Mesendoderm (in vitro differentiated cells): Measurements from ENCODE around the gene KIF5A.

Source experiments
- DNase-seq: peaks from one replicate; pipeline ENCODE4 v3.0.0; 2013
- H2AK5ac ChIP-seq: 2 replicates; pipeline ENCODE4 v1.6.1; 2013; ENCODE audit warnings: low read length, inconsistent platforms
- H2BK120ac ChIP-seq: 2 replicates; pipeline ENCODE4 v1.6.1; 2013; ENCODE audit warnings: low read depth, mild to moderate bottlenecking, low read length, moderate library complexity, mixed read lengths
- H2BK15ac ChIP-seq: replicated peaks from 2 replicates; pipeline ENCODE4 v1.6.1; 2013; ENCODE audit warnings: low read depth, mild to moderate bottlenecking, moderate library complexity
- H2BK5ac ChIP-seq: 2 replicates; pipeline ENCODE4 v1.6.1; 2013; ENCODE audit warnings: low read length, inconsistent platforms
- H3K18ac ChIP-seq: 2 replicates; pipeline ENCODE4 v1.6.1; 2013; ENCODE audit warnings: mild to moderate bottlenecking, low read length, mixed read lengths
- H3K23ac ChIP-seq: one replicate; pipeline ENCODE4 v1.6.1; 2013; ENCODE audit warnings: low read length
- H3K27ac ChIP-seq: 2 replicates; pipeline ENCODE4 v1.5.1; 2013; ENCODE audit warnings: low read depth, mild to moderate bottlenecking, inconsistent platforms, low read length, moderate library complexity
- H3K27me3 ChIP-seq: 2 replicates; pipeline ENCODE4 v1.6.1; 2013; ENCODE audit warnings: low read length, control low read depth, mild to moderate bottlenecking, inconsistent platforms; ENCODE audit not compliant: insufficient read depth, poor library complexity
- H3K36me3 ChIP-seq: 2 replicates; pipeline ENCODE4 v1.6.1; 2013; ENCODE audit warnings: low read length, inconsistent platforms; ENCODE audit not compliant: control insufficient read depth, insufficient read depth
- H3K4ac ChIP-seq: one replicate; pipeline ENCODE4 v1.6.1; 2013; ENCODE audit warnings: low read depth, mild to moderate bottlenecking, low read length, moderate library complexity
- H3K4me1 ChIP-seq: 2 replicates; pipeline ENCODE4 v1.6.1; 2013; ENCODE audit warnings: low read depth, low read length, inconsistent platforms; ENCODE audit not compliant: control insufficient read depth
- H3K4me2 ChIP-seq: 2 replicates; pipeline ENCODE4 v1.6.1; 2013; ENCODE audit warnings: low read length
- H3K4me3 ChIP-seq: 2 replicates; pipeline ENCODE4 v1.5.1; 2013; ENCODE audit warnings: mild to moderate bottlenecking, low read length
- H3K56ac ChIP-seq: one replicate; pipeline ENCODE4 v1.6.1; 2013; ENCODE audit warnings: low read length
- H3K79me1 ChIP-seq: 2 replicates; pipeline ENCODE4 v1.6.1; 2013; ENCODE audit warnings: low read length, inconsistent platforms
- H3K79me2 ChIP-seq: 2 replicates; pipeline ENCODE4 v1.6.1; 2013; ENCODE audit warnings: mild to moderate bottlenecking, low read length; ENCODE audit not compliant: control insufficient read depth, insufficient read depth
- H3K9ac ChIP-seq: 2 replicates; pipeline ENCODE4 v1.6.1; 2013; ENCODE audit warnings: low read length, inconsistent platforms
- H4K5ac ChIP-seq: one replicate; pipeline ENCODE4 v1.6.1; 2013; ENCODE audit warnings: low read length
- H4K8ac ChIP-seq: one replicate; pipeline ENCODE4 v1.6.1; 2013; ENCODE audit warnings: low read depth, mild to moderate bottlenecking, control low read depth, low read length, moderate library complexity
- WGBS: extraction: QIAGEN DNeasy Blood & Tissue Kit; methylation state at CpG from one replicate; pipeline ENCODE4 v1.1.7; 2013; ENCODE audit warnings: low lambda C conversion rate, missing lambda C conversion rate; ENCODE audit not compliant: insufficient coverage; ENCODE audit errors: extremely low coverage; 5-methylcytosine and 5-hydroxymethylcytosine counted together

Gene KIF5A

GRCh38 chr12:57609781-57610553 lies 60.1 kb downstream of the KIF5A start:
- peak overlapping the region; percentile 29 for H3K18ac ChIP-seq
- peaks cover 4% of the 10 kb centered on the region for H3K79me1 ChIP-seq
- H3K56ac ChIP-seq, result peak overlapping the region; percentile 77
- H4K5ac ChIP-seq, result no peak overlapping the region
- H2AK5ac ChIP-seq, result no peak overlapping the region
- H3K27ac ChIP-seq, result no peak overlapping the region
- no peak overlapping the region for H2BK120ac ChIP-seq
- DNase-seq, result peak; percentile 45
- H3K4ac ChIP-seq, result no peak overlapping the region
- whole genome bisulfite sequencing, result no CpG with 5 or more reads among the region's 34 CpGs
- peak overlapping the region; percentile 63 for H3K9ac ChIP-seq
- peaks cover 21% of the 10 kb centered on the region for H3K27me3 ChIP-seq
- peak overlapping the region; percentile 43 for H3K4me3 ChIP-seq
- peak overlapping the region; percentile 80 for H3K4me2 ChIP-seq
- no peak overlapping the region for H2BK15ac ChIP-seq
- no peak overlapping the region for H2BK5ac ChIP-seq
- H3K79me2 ChIP-seq, result no peaks in the 10 kb centered on the region
- H3K36me3 ChIP-seq, result no peaks in the 10 kb centered on the region
- H4K8ac ChIP-seq, result no peak overlapping the region
- peaks cover 12% of the 10 kb centered on the region for H3K4me1 ChIP-seq
- H3K23ac ChIP-seq, result no peak overlapping the region

GRCh38 chr12:57610554-57611107 lies 60.8 kb downstream of the KIF5A start:
- Histone ChIP-seq H4K8ac (no peak overlapping the region), H3K27ac (no peak overlapping the region), H3K4ac (no peak overlapping the region), H4K5ac (no peak overlapping the region), H3K56ac (peak overlapping the region; percentile 77), H3K36me3 (no peaks in the 10 kb centered on the region), H2AK5ac (no peak overlapping the region), H3K79me2 (no peaks in the 10 kb centered on the region), H2BK15ac (no peak overlapping the region), H2BK120ac (no peak overlapping the region), H3K18ac (peak overlapping the region; percentile 0), H3K79me1 (peaks cover 4% of the 10 kb centered on the region), H3K23ac (no peak overlapping the region), H3K9ac (peak overlapping the region; percentile 63), H2BK5ac (no peak overlapping the region), H3K4me2 (peak overlapping the region; percentile 80), H3K4me1 (peaks cover 11% of the 10 kb centered on the region), H3K4me3 (peak overlapping the region; percentile 43), H3K27me3 (peaks cover 22% of the 10 kb centered on the region)
- no peak for DNase-seq
- no CpG with 5 or more reads among the region's 29 CpGs for WGBS

- Histone ChIP-seq H3K4me3 (peak within 1 kb of the TSS; percentile 56), H3K27ac (no peak within 1 kb of the TSS), H3K18ac (peak within 1 kb of the TSS; percentile 39), H3K4me1 (peaks cover 8% of the 10 kb centered on the region), H2BK120ac (no peak within 1 kb of the TSS), H3K4ac (no peak within 1 kb of the TSS), H3K23ac (no peak within 1 kb of the TSS), H2BK15ac (no peak within 1 kb of the TSS), H3K79me1 (peaks cover under 1% of the 10 kb centered on the region), H3K9ac (peak within 1 kb of the TSS; percentile 77), H2BK5ac (no peak within 1 kb of the TSS), H2AK5ac (no peak within 1 kb of the TSS), H3K4me2 (peak within 1 kb of the TSS; percentile 80), H3K27me3 (peaks cover 22% of the 10 kb centered on the region), H4K5ac (no peak within 1 kb of the TSS), H3K36me3 (no peaks in the 10 kb centered on the region), H3K56ac (peak within 1 kb of the TSS; percentile 88), H3K79me2 (no peaks in the 10 kb centered on the region), H4K8ac (no peak within 1 kb of the TSS)
- DNase-seq, result peak; percentile 60
- no CpG with 5 or more reads among the region's 55 CpGs for WGBS
These were observed 61.4 kb downstream of the KIF5A start, which contains the start of gene ARHGEF25 for GRCh38 chr12:57611108-57611826. Gene ARHGEF25, plus strand, starts transcription at chr12:57611435. Its CDS starts 460 bp downstream, at chr12:57611895.

GRCh38 chr12:57611827-57612710 lies 62.2 kb downstream of the KIF5A start:
- Histone ChIP-seq H2AK5ac (no peak overlapping the region), H2BK15ac (no peak overlapping the region), H3K4ac (no peak overlapping the region), H3K36me3 (no peaks in the 10 kb centered on the region), H3K79me2 (no peaks in the 10 kb centered on the region), H3K27me3 (peaks cover 27% of the 10 kb centered on the region), H3K27ac (no peak overlapping the region), H3K9ac (peak overlapping the region; percentile 61), H2BK120ac (no peak overlapping the region), H3K4me3 (no peak overlapping the region), H3K23ac (no peak overlapping the region), H2BK5ac (no peak overlapping the region), H3K4me2 (peak overlapping the region; percentile 34), H3K56ac (peak overlapping the region; percentile 74), H4K5ac (no peak overlapping the region), H4K8ac (no peak overlapping the region), H3K18ac (peak overlapping the region; percentile 39), H3K79me1 (no peaks in the 10 kb centered on the region), H3K4me1 (peaks cover 8% of the 10 kb centered on the region)
- DNase-seq, result no peak
- no CpG with 5 or more reads among the region's 23 CpGs for WGBS

GRCh38 chr12:57612711-57613426 lies 63.0 kb downstream of the KIF5A start:
- no peak overlapping the region for H4K8ac ChIP-seq
- peak overlapping the region; percentile 80 for H3K23ac ChIP-seq
- H3K4me2 ChIP-seq, result no peak overlapping the region
- H3K36me3 ChIP-seq, result no peaks in the 10 kb centered on the region
- no peak overlapping the region for H2BK15ac ChIP-seq
- no peaks in the 10 kb centered on the region for H3K79me2 ChIP-seq
- H3K27me3 ChIP-seq, result peaks cover 31% of the 10 kb centered on the region
- no peak overlapping the region for H2AK5ac ChIP-seq
- no peaks in the 10 kb centered on the region for H3K79me1 ChIP-seq
- H2BK120ac ChIP-seq, result no peak overlapping the region
- DNase-seq, result no peak
- peaks cover 8% of the 10 kb centered on the region for H3K4me1 ChIP-seq
- H3K4me3 ChIP-seq, result no peak overlapping the region
- H2BK5ac ChIP-seq, result no peak overlapping the region
- no peak overlapping the region for H3K18ac ChIP-seq
- H3K4ac ChIP-seq, result no peak overlapping the region
- H3K56ac ChIP-seq, result no peak overlapping the region
- no peak overlapping the region for H3K9ac ChIP-seq
- WGBS, result no CpG with 5 or more reads among the region's 10 CpGs
- no peak overlapping the region for H4K5ac ChIP-seq
- no peak overlapping the region for H3K27ac ChIP-seq
